H1 (cell line): ENCODE results near the gene PEAK1. TPM values are rescaled to one million over a fixed set of nuclear protein-coding genes. Genes with fewer than 3 reads are reported as not detected.

Experiments used
- CTCF ChIA-PET: fragments of 300-600 bp; sonication (Branson Sonifier 250); formaldehyde crosslinking; loops from one replicate; lab custom pipeline; 2021; ENCODE audit not compliant: partially characterized antibody; lab: Charles Lee
- POLR2A ChIA-PET: fragments of 300-600 bp; sonication (Branson Sonifier 250); formaldehyde crosslinking; loops from one replicate; lab custom pipeline; 2021; ENCODE audit warnings: inconsistent platforms; ENCODE audit not compliant: partially characterized antibody; lab: Charles Lee
- DNase-seq, 2 experiments: peaks; one replicate each; pipeline versions ENCODE4 v3.0.0 to v3.0.0-alpha.2; 2010 to 2022; ENCODE audit warnings: low spot score in 2 of 2, low read depth in 1 of 2, mixed read lengths in 1 of 2
- FAIRE-seq: peaks from 2 replicates; lab custom pipeline; 2011; peaks lifted over from hg19 to GRCh38; lab: Jason Lieb, UNC
- H2AFZ ChIP-seq: 2 replicates; pipeline ENCODE4 v1.8.1; 2012; ENCODE audit warnings: low read length, inconsistent platforms
- H2AK5ac ChIP-seq: 2 replicates; pipeline ENCODE4 v1.6.1; 2013; ENCODE audit warnings: low read depth, low read length
- H2BK120ac ChIP-seq: replicated peaks from 2 replicates; pipeline ENCODE3; 2013; ENCODE audit warnings: low read depth, low read length, inconsistent platforms
- H2BK12ac ChIP-seq: 2 replicates; pipeline ENCODE4 v1.6.1; 2013; ENCODE audit warnings: low read depth, low read length
- H2BK15ac ChIP-seq: 2 replicates; pipeline ENCODE4 v1.6.1; 2013; ENCODE audit warnings: low read length
- H2BK20ac ChIP-seq: 2 replicates; pipeline ENCODE4 v1.6.1; 2013; ENCODE audit warnings: low read length
- H2BK5ac ChIP-seq: 2 replicates; pipeline ENCODE4 v1.6.1; 2013; ENCODE audit warnings: low read depth, low read length
- H3K14ac ChIP-seq: 2 replicates; pipeline ENCODE4 v1.6.1; 2013; ENCODE audit warnings: inconsistent platforms; ENCODE audit not compliant: insufficient read length
- H3K18ac ChIP-seq: 2 replicates; pipeline ENCODE4 v1.6.1; 2013; ENCODE audit warnings: low read length; ENCODE audit errors: extremely low read depth
- H3K23ac ChIP-seq: 2 replicates; pipeline ENCODE4 v1.6.1; 2013; ENCODE audit warnings: inconsistent platforms; ENCODE audit not compliant: insufficient read length
- H3K23me2 ChIP-seq: 2 replicates; pipeline ENCODE4 v1.6.1; 2013; ENCODE audit warnings: low read depth, low read length
- H3K27ac ChIP-seq: 2 replicates; pipeline ENCODE4 v1.6.1; 2011; ENCODE audit warnings: low read depth, low read length, inconsistent platforms
- H3K27me3 ChIP-seq, 4 experiments: replicated peaks in 1 of 4; 1 replicate in 1 of 4; 2 replicates in 3 of 4; pipeline versions ENCODE4 v1.6.1 to v1.8.1; 2011 to 2013; ENCODE audit warnings: low read length in 3 of 4, mild to moderate bottlenecking in 3 of 4, inconsistent platforms in 2 of 4, mixed read lengths in 2 of 4, moderate library complexity in 1 of 4; ENCODE audit not compliant: control insufficient read depth in 3 of 4, insufficient read depth in 3 of 4; ENCODE audit errors: extremely low read depth in 1 of 4
- H3K36me3 ChIP-seq, 4 experiments: 2 replicates each; pipeline versions ENCODE4 v1.6.1 to v1.8.1; 2011 to 2013; ENCODE audit warnings: mild to moderate bottlenecking in 4 of 4, low read length in 3 of 4, moderate library complexity in 2 of 4, control low read depth in 1 of 4, inconsistent platforms in 1 of 4; ENCODE audit not compliant: insufficient read depth in 4 of 4, control insufficient read depth in 2 of 4
- H3K4ac ChIP-seq: replicated peaks from 2 replicates; pipeline ENCODE3; 2013; ENCODE audit warnings: low read length, low read depth, mixed read lengths, inconsistent platforms; ENCODE audit not compliant: insufficient read length
- H3K4me1 ChIP-seq, 4 experiments: replicated peaks in 1 of 4; 1 replicate in 1 of 4; 2 replicates in 3 of 4; pipeline versions ENCODE4 v1.6.1 to v1.8.1; 2011 to 2013; ENCODE audit warnings: low read length in 3 of 4, inconsistent platforms in 2 of 4, mixed read lengths in 1 of 4; ENCODE audit not compliant: insufficient read depth in 4 of 4, control insufficient read depth in 3 of 4
- H3K4me2 ChIP-seq, 2 experiments: 2 replicates each; pipeline versions ENCODE4 v1.6.1 to v1.8.1; 2011 to 2013; ENCODE audit warnings: low read depth in 2 of 2, low read length in 2 of 2, control low read depth in 1 of 2, inconsistent platforms in 1 of 2, mild to moderate bottlenecking in 1 of 2; ENCODE audit not compliant: insufficient read depth in 1 of 2
- H3K4me3 ChIP-seq, 4 experiments: fragments of 200-600, 300-600 bp in 1 of 4; sonication (generic), shearing (Covaris generic), sonication (Bioruptor Twin) in 1 of 4; 2 replicates each; pipeline versions ENCODE4 v1.5.1 to v1.8.1; 2011 to 2016; ENCODE audit warnings: low read length in 4 of 4, low read depth in 3 of 4, control low read depth in 2 of 4, inconsistent platforms in 2 of 4, mild to moderate bottlenecking in 2 of 4, mixed read lengths in 1 of 4, moderate library complexity in 1 of 4; ENCODE audit not compliant: insufficient read depth in 2 of 4; ENCODE audit errors: extremely low read depth in 1 of 4
- H3K56ac ChIP-seq: replicated peaks from 2 replicates; pipeline ENCODE3; 2013; ENCODE audit warnings: low read depth, mild to moderate bottlenecking, mixed read lengths, low read length, inconsistent platforms; ENCODE audit not compliant: insufficient read length
- H3K79me1 ChIP-seq: 2 replicates; pipeline ENCODE4 v1.6.1; 2013; ENCODE audit warnings: low read depth, low read length, control low read depth
- H3K79me2 ChIP-seq, 2 experiments: 2 replicates each; pipeline versions ENCODE4 v1.6.1 to v1.8.1; 2012 to 2013; ENCODE audit warnings: low read length in 2 of 2, mild to moderate bottlenecking in 2 of 2, inconsistent platforms in 1 of 2; ENCODE audit not compliant: insufficient read depth in 2 of 2, control insufficient read depth in 1 of 2
- H3K9ac ChIP-seq, 4 experiments: replicated peaks in 1 of 4; 1 replicate in 1 of 4; 2 replicates in 3 of 4; pipeline versions ENCODE4 v1.6.1 to v1.8.1; 2011 to 2013; ENCODE audit warnings: low read depth in 3 of 4, low read length in 3 of 4, control low read depth in 2 of 4, mild to moderate bottlenecking in 2 of 4, moderate library complexity in 2 of 4, inconsistent platforms in 1 of 4; ENCODE audit errors: extremely low read depth in 1 of 4
- H3K9me3 ChIP-seq, 2 experiments: 2 replicates each; pipeline versions ENCODE4 v1.6.1 to v1.8.1; 2012 to 2013; ENCODE audit warnings: mild to moderate bottlenecking in 2 of 2, moderate library complexity in 2 of 2, control low read depth in 1 of 2, inconsistent platforms in 1 of 2, low read depth in 1 of 2, low read length in 1 of 2, mixed read lengths in 1 of 2; ENCODE audit not compliant: insufficient read depth in 2 of 2
- H4K20me1 ChIP-seq, 2 experiments: replicated peaks in 1 of 2; 2 replicates each; pipeline versions ENCODE3 to v1.8.1; 2011 to 2013; ENCODE audit warnings: inconsistent platforms in 2 of 2, low read length in 2 of 2, mild to moderate bottlenecking in 1 of 2; ENCODE audit not compliant: insufficient read depth in 2 of 2, control insufficient read depth in 1 of 2
- H4K5ac ChIP-seq: 2 replicates; pipeline ENCODE4 v1.6.1; 2013; ENCODE audit warnings: low read length, low read depth, mixed read lengths, inconsistent platforms; ENCODE audit not compliant: insufficient read length
- H4K8ac ChIP-seq: 2 replicates; pipeline ENCODE4 v1.8.0; 2013; ENCODE audit warnings: mild to moderate bottlenecking, moderate library complexity, low read length, inconsistent platforms; ENCODE audit not compliant: insufficient read depth; ENCODE audit errors: extremely low read depth
- H4K91ac ChIP-seq: replicated peaks from 2 replicates; pipeline ENCODE3; 2013; ENCODE audit warnings: low read length, mixed read lengths, inconsistent platforms; ENCODE audit not compliant: insufficient read length
- BACH1 ChIP-seq: IDR thresholded peaks from 2 replicates; pipeline ENCODE4 v1.6.1; 2012; ENCODE audit warnings: low read length, improper control_type of control experiment
- CEBPB ChIP-seq: IDR thresholded peaks from 2 replicates; pipeline ENCODE4 v1.6.1; 2012; ENCODE audit warnings: low read depth, low read length
- CREB1 ChIP-seq: IDR thresholded peaks from 2 replicates; pipeline ENCODE4 v1.6.1; 2012; ENCODE audit warnings: inconsistent platforms
- EGR1 ChIP-seq: IDR thresholded peaks from 2 replicates; pipeline ENCODE4 v1.6.1; 2011; ENCODE audit warnings: low read depth, low read length, borderline replicate concordance
- FOSL1 ChIP-seq: IDR thresholded peaks from 2 replicates; pipeline ENCODE4 v1.6.1; 2011; ENCODE audit warnings: mild to moderate bottlenecking, low read depth, low read length, moderate library complexity; ENCODE audit not compliant: insufficient read depth
- NANOG ChIP-seq: IDR thresholded peaks from 2 replicates; pipeline ENCODE4 v1.6.1; 2011; ENCODE audit warnings: low read length, low read depth, mild to moderate bottlenecking, inconsistent platforms; ENCODE audit not compliant: insufficient read depth, poor library complexity, severe bottlenecking
- POU5F1 ChIP-seq: IDR thresholded peaks from 2 replicates; pipeline ENCODE4 v1.6.1; 2011; ENCODE audit warnings: low read depth, mild to moderate bottlenecking, low read length, moderate library complexity
- RAD21 ChIP-seq, 2 experiments: IDR thresholded peaks in 1 of 2; conservative IDR thresholded peaks in 1 of 2; 2 replicates each; pipeline ENCODE4 v1.6.1; 2011; ENCODE audit warnings: low read depth in 2 of 2, low read length in 2 of 2, improper control_type of control experiment in 1 of 2, inconsistent platforms in 1 of 2, mild to moderate bottlenecking in 1 of 2, moderate library complexity in 1 of 2
- RBBP5 ChIP-seq: IDR thresholded peaks from 2 replicates; pipeline ENCODE4 v1.7.1; 2012; ENCODE audit warnings: low read depth, mild to moderate bottlenecking, inconsistent platforms, low read length, moderate library complexity, borderline replicate concordance
- RXRA ChIP-seq: IDR thresholded peaks from 2 replicates; pipeline ENCODE4 v1.6.1; 2011; ENCODE audit warnings: low read depth, mild to moderate bottlenecking, low read length, moderate library complexity; ENCODE audit not compliant: insufficient read depth
- SP4 ChIP-seq: IDR thresholded peaks from 2 replicates; pipeline ENCODE4 v1.6.1; 2012; ENCODE audit warnings: low read length, inconsistent platforms
- USF2 ChIP-seq: IDR thresholded peaks from 2 replicates; pipeline ENCODE4 v1.6.1; 2011; ENCODE audit warnings: low read length, improper control_type of control experiment
- WGBS, 2 experiments: shearing (Covaris generic) in 1 of 2; methylation state at CpG; one replicate each; pipeline versions ENCODE4 v1.1.6 to v1.1.7; 2013 to 2015; ENCODE audit warnings: low lambda C conversion rate in 2 of 2, mixed read lengths in 2 of 2, inconsistent platforms in 1 of 2, low coverage in 1 of 2, missing lambda C conversion rate in 1 of 2; ENCODE audit not compliant: insufficient replicate concordance in 2 of 2, insufficient coverage in 1 of 2, insufficient read length in 1 of 2; ENCODE audit errors: extremely low coverage in 1 of 2, missing lambda C conversion rate in 1 of 2; 5-methylcytosine and 5-hydroxymethylcytosine counted together
- polyA plus RNA-seq, 7 experiments: library from polyadenylated mRNA; depleted of rRNA in 3 of 7; stranded (reverse) in 5 of 7; unstranded in 2 of 7; fragments of >200 nt in 5 of 7; fragments of 200-250 nt in 2 of 7; gene quantifications; 1 replicate in 5 of 7; 2 replicates in 1 of 7; 4 replicates in 1 of 7; pipeline versions ENCODE4 v1.2.1 to v1.2.3, GENCODE V29; 2011 to 2013; ENCODE audit warnings: missing spikeins in 2 of 7, mixed read lengths in 2 of 7
- total RNA-seq: library from RNA; stranded (reverse); fragmentation: NEBNext Ultra II Directional; extraction: Animal tissue kit (Norgen Biotek cat#: 25700); gene quantifications from 2 replicates; pipeline ENCODE4 v1.2.1, GENCODE V29; 2021
- TF ChIP-seq, protein P1 (sequence below): IDR thresholded peaks from 2 replicates; pipeline ENCODE4 v1.6.1; 2012; ENCODE audit warnings: inconsistent platforms

Gene PEAK1
- total and polyA plus RNA-seq, 2 of the 8 experiments (the other 6 are each of a cell fraction or from before 2014, with no cell fraction given), result 8.8 to 44.8 TPM

DNA sequence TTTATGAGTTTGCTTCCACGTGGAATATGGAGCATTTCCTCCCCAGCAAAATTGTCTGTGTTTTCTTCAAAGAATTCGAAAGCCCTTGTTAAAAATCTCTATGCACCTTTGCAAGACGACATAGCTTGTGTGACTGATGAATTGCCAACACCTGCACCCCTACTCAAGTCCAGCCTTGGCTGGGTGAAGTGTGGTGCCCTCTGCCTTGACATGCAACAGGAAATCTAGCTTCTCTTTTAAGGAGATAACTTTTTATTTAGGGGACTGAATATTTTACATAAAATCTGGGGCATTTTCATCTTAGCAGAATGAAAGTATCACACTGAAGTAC is 1.4 kb upstream of the PEAK1 start:
- Histone ChIP-seq H3K4me2 (peak overlapping the region; percentile 85 to 96), H3K9ac (peak overlapping the region; percentile 36 to 69 (median 41); a peak in 6 of 7 replicates), H4K91ac (no peak overlapping the region), H2BK5ac (no peak overlapping the region), H3K9me3 (no peaks in the 10 kb centered on the region), H3K18ac (no peak overlapping the region), H3K14ac (no peak overlapping the region), H2BK12ac (no peak overlapping the region), H2AFZ (no peak overlapping the region), H2BK20ac (no peak overlapping the region), H4K5ac (no peak overlapping the region), H4K20me1 (peaks cover 7 to 12% of the 10 kb centered on the region in 2 experiments), H3K23ac (no peak overlapping the region), H3K36me3 (no peaks in the 10 kb centered on the region), H3K27me3 (peaks cover 0 to 1% (median 0%) of the 10 kb centered on the region in 4 experiments; a peak in 1 of 7 replicates), H3K4me1 (peaks cover 0 to 13% (median 7%) of the 10 kb centered on the region in 4 experiments; a peak in 3 of 7 replicates), H2AK5ac (no peak overlapping the region), H3K56ac (no peak overlapping the region), H3K4ac (no peak overlapping the region), H2BK15ac (no peak overlapping the region), H3K79me1 (peaks cover 3% of the 10 kb centered on the region; the same call in 1 of the 2 replicates), H3K27ac (no peak overlapping the region; the same call in 1 of the 2 replicates), H2BK120ac (no peak overlapping the region), H3K4me3 (peak overlapping the region; percentile 86 to 98 (median 94)), H3K23me2 (peaks cover 7% of the 10 kb centered on the region; the same call in 1 of the 2 replicates), H4K8ac (no peak overlapping the region), H3K79me2 (peaks cover 0 to 82% of the 10 kb centered on the region in 2 experiments; a peak in 3 of 4 replicates)
- 3% methylated on average over 3 of the region's 3 CpGs; no CpG with 5 or more reads in 1 of the 2 experiments for WGBS, 2 experiments
- no peak for DNase-seq
- FAIRE-seq, result no peak
- ChIA-PET POLR2A (interaction anchor here (0.7 to 1.6 kb wide), 8 partner anchors 9 to 311 kb away, joined by 3 to 9 read pairs (median 3); no protein-coding TSS in a partner anchor), CTCF (interaction anchor here (0.9 to 2.4 kb wide), 7 partner anchors 9 to 312 kb away, joined by 3 to 15 read pairs (median 6); no protein-coding TSS in a partner anchor)
- TF ChIP-seq RXRA (no peak), NANOG (no peak), USF2 (no peak), CEBPB (no peak), RBBP5 (no peak), FOSL1 (no peak), SP4 (no peak), EGR1 (no peak), CREB1 (no peak), BACH1 (no peak), RAD21 (IDR thresholded peaks at IDR 0.05 in 1 of 2, conservative IDR thresholded peaks at IDR 0.05 in 1 of 2; ENCODE audit: low read depth in 2 of 2, low read length in 2 of 2) (no peak), POU5F1 (no peak)
- TF ChIP-seq, protein P1, sequence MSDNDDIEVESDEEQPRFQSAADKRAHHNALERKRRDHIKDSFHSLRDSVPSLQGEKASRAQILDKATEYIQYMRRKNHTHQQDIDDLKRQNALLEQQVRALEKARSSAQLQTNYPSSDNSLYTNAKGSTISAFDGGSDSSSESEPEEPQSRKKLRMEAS, result no peak
